ENCODE data around the gene MCEE.

Gene MCEE

DNA sequence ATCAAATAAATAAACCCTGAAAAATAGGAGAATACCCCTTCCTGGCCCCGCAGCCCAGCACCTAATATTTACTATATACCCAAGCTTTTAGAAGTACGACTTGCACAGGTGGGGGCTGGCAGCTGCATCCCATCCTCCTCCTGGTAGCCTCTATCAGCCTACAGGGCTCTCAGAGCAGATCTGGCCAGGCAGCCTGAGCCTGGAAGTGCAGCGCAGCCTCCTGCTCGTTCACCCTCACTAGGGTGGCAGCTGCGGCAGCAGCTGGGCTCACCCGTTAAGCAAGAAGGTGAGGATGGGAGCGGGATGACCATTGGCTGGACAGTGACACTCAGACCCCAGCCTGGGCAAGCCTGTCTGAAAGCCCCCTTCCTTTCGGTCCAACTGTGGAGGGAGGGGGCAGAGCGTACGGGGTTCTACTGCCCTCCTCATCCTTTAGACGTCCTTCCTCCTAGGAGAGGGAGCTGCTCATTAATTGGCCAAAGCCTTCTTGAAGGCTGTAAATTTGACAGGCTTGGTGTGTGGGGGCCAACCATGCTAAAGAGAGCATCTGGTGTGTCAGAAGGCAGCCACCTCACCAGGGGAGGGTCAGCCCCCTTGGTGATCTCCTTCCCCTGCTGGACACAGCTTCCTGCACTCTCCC is 23.7 kb upstream of the MCEE start:
- H3K27me3 ChIP-seq (ENCODE audit: insufficient read depth, low read length) = no peaks in the 10 kb centered on the region
- H3K27ac ChIP-seq (ENCODE audit: low read depth, low read length, poor library complexity, severe bottlenecking) = no peak overlapping the region
- no peaks in the 10 kb centered on the region for H3K79me2 ChIP-seq (ENCODE audit: insufficient read depth, low read length)
- TF ChIP-seq, protein P1, sequence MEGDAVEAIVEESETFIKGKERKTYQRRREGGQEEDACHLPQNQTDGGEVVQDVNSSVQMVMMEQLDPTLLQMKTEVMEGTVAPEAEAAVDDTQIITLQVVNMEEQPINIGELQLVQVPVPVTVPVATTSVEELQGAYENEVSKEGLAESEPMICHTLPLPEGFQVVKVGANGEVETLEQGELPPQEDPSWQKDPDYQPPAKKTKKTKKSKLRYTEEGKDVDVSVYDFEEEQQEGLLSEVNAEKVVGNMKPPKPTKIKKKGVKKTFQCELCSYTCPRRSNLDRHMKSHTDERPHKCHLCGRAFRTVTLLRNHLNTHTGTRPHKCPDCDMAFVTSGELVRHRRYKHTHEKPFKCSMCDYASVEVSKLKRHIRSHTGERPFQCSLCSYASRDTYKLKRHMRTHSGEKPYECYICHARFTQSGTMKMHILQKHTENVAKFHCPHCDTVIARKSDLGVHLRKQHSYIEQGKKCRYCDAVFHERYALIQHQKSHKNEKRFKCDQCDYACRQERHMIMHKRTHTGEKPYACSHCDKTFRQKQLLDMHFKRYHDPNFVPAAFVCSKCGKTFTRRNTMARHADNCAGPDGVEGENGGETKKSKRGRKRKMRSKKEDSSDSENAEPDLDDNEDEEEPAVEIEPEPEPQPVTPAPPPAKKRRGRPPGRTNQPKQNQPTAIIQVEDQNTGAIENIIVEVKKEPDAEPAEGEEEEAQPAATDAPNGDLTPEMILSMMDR (IDR thresholded peaks at IDR 0.05; ENCODE audit: low read length) = no peak
- TF ChIP-seq EZH2 (IDR thresholded peaks at IDR 0.05; ENCODE audit: borderline replicate concordance, low read length) = no peak
- peaks cover 26% of the 10 kb centered on the region for H3K36me3 ChIP-seq (ENCODE audit: insufficient read depth, low read length)
- H4K20me1 ChIP-seq (ENCODE audit: insufficient read depth, low read length) = no peaks in the 10 kb centered on the region
- no peak overlapping the region for H3K4me3 ChIP-seq (ENCODE audit: low read depth, low read length, poor library complexity, severe bottlenecking)
- no peak overlapping the region for H3K9ac ChIP-seq (ENCODE audit: low read length)
- H3K4me1 ChIP-seq (ENCODE audit: insufficient read depth, low read length, severe bottlenecking) = no peaks in the 10 kb centered on the region
- H3F3A ChIP-seq (ENCODE audit: insufficient read depth, low read length) = no peaks in the 10 kb centered on the region
- no peak overlapping the region for H3K4me2 ChIP-seq (ENCODE audit: low read length)
- H3K9me3 ChIP-seq (ENCODE audit: low read length) = no peaks in the 10 kb centered on the region
- no peaks in the 10 kb centered on the region for H3K9me2 ChIP-seq (ENCODE audit: low read depth, low read length)
- no peak overlapping the region for H2AFZ ChIP-seq (ENCODE audit: low read length)

GRCh38 chr2:71151620-71152019 is 21.6 kb upstream of the MCEE start:
- no peaks in the 10 kb centered on the region for H3K9me3 ChIP-seq (ENCODE audit: low read length)
- H3K9ac ChIP-seq (ENCODE audit: low read length) = no peak overlapping the region
- no peak overlapping the region for H3K4me2 ChIP-seq (ENCODE audit: low read length)
- no peaks in the 10 kb centered on the region for H3K79me2 ChIP-seq (ENCODE audit: insufficient read depth, low read length)
- TF ChIP-seq EZH2 (IDR thresholded peaks at IDR 0.05; ENCODE audit: borderline replicate concordance, low read length) = no peak
- TF ChIP-seq, protein P1 (IDR thresholded peaks at IDR 0.05; ENCODE audit: low read length) = no peak
- no peaks in the 10 kb centered on the region for H3K27me3 ChIP-seq (ENCODE audit: insufficient read depth, low read length)
- no peaks in the 10 kb centered on the region for H3K4me1 ChIP-seq (ENCODE audit: insufficient read depth, low read length, severe bottlenecking)
- H3K4me3 ChIP-seq (ENCODE audit: low read depth, low read length, poor library complexity, severe bottlenecking) = no peak overlapping the region
- no peaks in the 10 kb centered on the region for H3K9me2 ChIP-seq (ENCODE audit: low read depth, low read length)
- H2AFZ ChIP-seq (ENCODE audit: low read length) = no peak overlapping the region
- no peaks in the 10 kb centered on the region for H3F3A ChIP-seq (ENCODE audit: insufficient read depth, low read length)
- no peak overlapping the region for H3K27ac ChIP-seq (ENCODE audit: low read depth, low read length, poor library complexity, severe bottlenecking)
- H3K36me3 ChIP-seq (ENCODE audit: insufficient read depth, low read length) = peaks cover 45% of the 10 kb centered on the region
- H4K20me1 ChIP-seq (ENCODE audit: insufficient read depth, low read length) = no peaks in the 10 kb centered on the region

GRCh38 chr2:71150082-71150816 is 20.2 kb upstream of the MCEE start:
- peaks cover 58% of the 10 kb centered on the region for H3K36me3 ChIP-seq (ENCODE audit: insufficient read depth, low read length)
- H3K79me2 ChIP-seq (ENCODE audit: insufficient read depth, low read length) = no peaks in the 10 kb centered on the region
- no peaks in the 10 kb centered on the region for H3K27me3 ChIP-seq (ENCODE audit: insufficient read depth, low read length)
- no peaks in the 10 kb centered on the region for H3K9me3 ChIP-seq (ENCODE audit: low read length)
- H3K9me2 ChIP-seq (ENCODE audit: low read depth, low read length) = no peaks in the 10 kb centered on the region
- no peak overlapping the region for H3K27ac ChIP-seq (ENCODE audit: low read depth, low read length, poor library complexity, severe bottlenecking)
- H3K4me2 ChIP-seq (ENCODE audit: low read length) = no peak overlapping the region
- no peak overlapping the region for H3K4me3 ChIP-seq (ENCODE audit: low read depth, low read length, poor library complexity, severe bottlenecking)
- H3K9ac ChIP-seq (ENCODE audit: low read length) = no peak overlapping the region
- no peaks in the 10 kb centered on the region for H3K4me1 ChIP-seq (ENCODE audit: insufficient read depth, low read length, severe bottlenecking)
- H4K20me1 ChIP-seq (ENCODE audit: insufficient read depth, low read length) = no peaks in the 10 kb centered on the region
- H3F3A ChIP-seq (ENCODE audit: insufficient read depth, low read length) = no peaks in the 10 kb centered on the region
- no peak overlapping the region for H2AFZ ChIP-seq (ENCODE audit: low read length)
- no peak for TF ChIP-seq EZH2 (IDR thresholded peaks at IDR 0.05; ENCODE audit: borderline replicate concordance, low read length)
- TF ChIP-seq, protein P1 (IDR thresholded peaks at IDR 0.05; ENCODE audit: low read length) = no peak

All from OCI-LY1 (cell line).